Stimulated activated CD4-positive, alpha-beta T cell treated with anti-CD3 and anti-CD28 coated beads, Interleukin-1b, Interleukin-23, amount 100 ng/mL, for 4 hours (primary cell): ENCODE results near the gene NLRP1.
"Not testable (repeated sequence)": the region's sequence is repeated elsewhere in the genome, so short reads cannot be mapped to it uniquely, and the experiment has no call there.

Experiments used
- DNase-seq, 2 donors: peaks; one replicate each; pipeline ENCODE4 v3.0.0-alpha.2; 2020; ENCODE audit warnings: low read depth in 2 of 2

The NLRP1 gene

GRCh38 chr17:5587438-5588032 lies 3.2 kb upstream of the NLRP1 start:
- peak in 1 of 2 donors; percentile 54 for DNase-seq

GRCh38 chr17:5585836-5586521 lies 1.7 kb upstream of the NLRP1 start:
- DNase-seq: no peak

DNA sequence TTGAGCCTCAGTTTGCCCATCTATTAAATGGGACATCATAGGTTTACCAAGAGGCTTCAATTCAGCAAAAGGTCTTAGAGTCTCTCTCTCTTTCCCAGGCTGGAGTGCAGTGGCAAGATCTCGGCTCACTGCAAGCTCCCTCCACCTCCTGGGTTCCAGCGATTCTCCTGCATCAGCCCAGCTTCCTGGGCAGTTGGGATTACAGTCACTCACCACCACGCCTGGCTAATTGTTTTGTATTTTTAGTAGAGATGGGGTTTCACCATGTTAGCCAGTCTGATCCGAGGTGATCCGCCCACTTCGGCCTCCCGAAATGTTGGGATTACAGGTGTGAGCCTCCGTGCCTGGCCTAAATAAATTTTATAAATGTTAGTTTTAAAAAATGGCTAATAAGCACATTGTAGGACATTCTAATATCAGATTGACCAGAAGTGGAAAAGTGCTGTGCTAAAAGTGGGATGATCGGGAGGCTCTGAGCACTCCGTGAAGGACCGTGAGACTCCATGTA lies 1.0 kb upstream of the NLRP1 start:
- DNase-seq: no peak

GRCh38 chr17:5583426-5584382 lies 605 bp downstream of the NLRP1 start:
- no peak for DNase-seq

DNA sequence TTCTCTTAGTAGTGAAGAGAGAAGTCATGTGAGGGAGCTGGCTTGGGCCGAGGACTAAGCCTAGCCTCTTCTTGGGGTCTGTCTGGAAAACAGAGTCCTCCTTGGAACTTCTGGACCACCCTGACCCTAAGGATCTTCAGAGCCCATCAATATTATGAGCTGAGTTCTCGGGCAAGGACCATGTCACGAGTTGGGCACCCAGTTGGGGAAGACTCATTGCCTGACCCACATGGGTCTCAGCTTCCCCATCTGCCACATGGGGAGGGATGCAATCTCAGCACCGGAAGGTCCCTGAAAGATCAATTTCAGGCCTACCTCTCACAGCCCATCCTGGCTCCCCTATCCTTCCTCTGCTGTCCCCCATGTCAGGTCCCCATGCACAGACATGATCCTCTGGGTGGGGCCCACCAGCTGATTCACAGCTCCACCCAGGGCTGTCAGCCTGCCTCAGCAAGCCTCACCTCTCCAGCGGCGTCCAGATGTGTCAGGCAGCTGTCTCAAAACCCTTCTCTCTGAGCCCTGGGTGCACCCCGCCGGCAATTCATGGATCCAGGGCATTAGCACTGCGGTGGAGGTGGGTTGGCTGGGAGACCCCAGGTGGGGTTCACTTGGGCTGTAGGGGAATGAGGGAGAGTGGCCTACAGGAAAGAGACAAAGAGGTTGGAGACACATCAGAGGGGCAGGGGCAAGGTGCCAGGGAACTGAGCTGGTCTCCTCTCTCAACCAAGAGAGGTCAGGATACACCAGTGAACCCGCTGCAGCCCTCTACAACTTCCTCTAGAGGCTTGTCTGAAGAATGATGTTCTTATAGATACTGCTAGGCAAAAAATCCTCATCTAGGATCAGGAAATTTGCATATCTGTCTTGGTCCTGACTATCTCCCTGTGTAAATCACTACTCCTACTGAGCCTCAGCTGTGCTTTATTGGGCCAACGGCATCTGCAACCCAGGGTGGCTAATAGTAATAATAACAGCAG lies 1.8 kb downstream of the NLRP1 start:
- no peak for DNase-seq

DNA sequence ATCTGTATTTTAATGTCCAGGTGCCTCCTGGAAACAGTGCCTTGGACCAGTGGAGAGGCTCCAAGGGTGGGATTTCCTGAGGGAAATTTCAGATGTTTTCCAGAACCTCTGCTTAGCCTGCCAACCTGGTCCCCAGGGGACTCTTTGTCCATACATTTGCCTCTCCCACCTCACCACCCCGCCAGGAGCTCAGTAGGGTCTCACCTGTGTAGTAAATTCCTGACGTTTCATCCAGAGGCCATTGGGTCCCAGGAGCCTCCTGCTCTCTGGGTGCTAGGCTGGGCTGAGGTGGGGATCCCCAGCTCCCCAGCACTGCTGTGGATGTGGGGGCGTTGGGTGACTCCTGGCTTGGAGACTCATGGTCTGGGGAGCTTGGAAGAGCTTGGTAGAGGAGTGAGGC lies 2.7 kb downstream of the NLRP1 start:
- no peak for DNase-seq

- no peak for DNase-seq
Measured at GRCh38 chr17:5580969-5581368, 3.3 kb downstream of the NLRP1 start.

DNA sequence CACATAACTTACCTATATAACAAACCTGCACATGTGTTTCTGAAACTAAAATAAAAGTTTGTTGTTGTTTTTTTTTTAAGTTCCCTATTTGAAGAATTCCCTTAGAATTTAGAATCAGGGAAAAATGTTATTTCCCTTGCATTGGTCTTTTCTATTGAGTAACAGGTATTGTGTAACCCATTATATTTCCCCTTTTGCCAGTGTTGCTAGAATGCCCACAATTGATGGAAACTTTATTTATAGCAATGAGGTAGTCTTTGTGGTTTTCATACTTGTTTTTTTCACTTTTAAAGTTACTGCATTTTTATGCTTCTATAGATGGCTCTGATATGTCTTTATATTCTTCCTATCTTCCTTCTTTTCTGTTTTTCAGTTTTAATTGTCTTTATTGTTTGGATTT lies 3.9 kb downstream of the NLRP1 start:
- no peak for DNase-seq

- DNase-seq: not testable (repeated sequence)
Measured at GRCh38 chr17:5578768-5579167, 5.5 kb downstream of the NLRP1 start.

GRCh38 chr17:5573017-5573416 lies 11.3 kb downstream of the NLRP1 start:
- not testable (repeated sequence) for DNase-seq

- no peak for DNase-seq
Measured at GRCh38 chr17:5571281-5571680, 13.0 kb downstream of the NLRP1 start.

DNA sequence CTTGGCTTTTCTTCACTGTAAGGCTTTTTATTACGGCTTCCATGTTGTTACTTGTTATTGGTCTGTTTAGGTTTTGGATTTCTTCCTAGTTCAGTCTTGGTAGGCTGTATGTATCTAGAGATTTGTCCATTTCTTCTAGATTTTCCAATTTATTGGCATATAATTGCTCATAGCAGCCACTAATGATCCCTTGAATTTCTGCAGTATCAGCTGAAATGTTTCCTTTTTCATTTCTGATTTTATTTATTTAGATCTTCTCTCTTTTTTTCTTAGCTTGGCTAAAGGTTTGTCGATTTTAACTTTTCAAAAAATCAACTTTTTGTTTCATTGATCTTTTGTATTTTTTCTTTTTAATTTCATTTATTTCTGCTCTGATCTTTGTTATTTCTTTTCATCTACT lies 18.5 kb downstream of the NLRP1 start:
- DNase-seq: no peak

DNA sequence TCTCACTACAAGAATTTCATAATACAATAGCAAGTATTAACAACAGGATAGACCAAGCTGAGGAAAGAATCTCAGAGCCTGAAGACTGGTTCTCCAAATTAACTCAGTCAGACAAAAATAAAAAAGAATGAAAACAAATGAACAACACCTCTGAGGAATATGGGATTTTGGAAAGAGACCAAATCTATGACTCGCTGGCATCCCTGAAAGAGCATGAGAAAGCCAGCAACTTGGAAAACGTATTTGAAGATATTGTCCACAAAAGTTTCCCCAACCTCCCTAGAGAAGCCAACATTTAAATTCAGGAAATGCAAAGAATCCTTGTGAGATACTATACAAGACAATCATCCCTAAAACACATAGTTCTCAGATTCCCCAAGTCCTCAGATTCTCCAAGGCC lies 20.9 kb downstream of the NLRP1 start:
- DNase-seq: no peak

- no peak for DNase-seq
Measured at GRCh38 chr17:5562661-5563360, 21.5 kb downstream of the NLRP1 start.

DNA sequence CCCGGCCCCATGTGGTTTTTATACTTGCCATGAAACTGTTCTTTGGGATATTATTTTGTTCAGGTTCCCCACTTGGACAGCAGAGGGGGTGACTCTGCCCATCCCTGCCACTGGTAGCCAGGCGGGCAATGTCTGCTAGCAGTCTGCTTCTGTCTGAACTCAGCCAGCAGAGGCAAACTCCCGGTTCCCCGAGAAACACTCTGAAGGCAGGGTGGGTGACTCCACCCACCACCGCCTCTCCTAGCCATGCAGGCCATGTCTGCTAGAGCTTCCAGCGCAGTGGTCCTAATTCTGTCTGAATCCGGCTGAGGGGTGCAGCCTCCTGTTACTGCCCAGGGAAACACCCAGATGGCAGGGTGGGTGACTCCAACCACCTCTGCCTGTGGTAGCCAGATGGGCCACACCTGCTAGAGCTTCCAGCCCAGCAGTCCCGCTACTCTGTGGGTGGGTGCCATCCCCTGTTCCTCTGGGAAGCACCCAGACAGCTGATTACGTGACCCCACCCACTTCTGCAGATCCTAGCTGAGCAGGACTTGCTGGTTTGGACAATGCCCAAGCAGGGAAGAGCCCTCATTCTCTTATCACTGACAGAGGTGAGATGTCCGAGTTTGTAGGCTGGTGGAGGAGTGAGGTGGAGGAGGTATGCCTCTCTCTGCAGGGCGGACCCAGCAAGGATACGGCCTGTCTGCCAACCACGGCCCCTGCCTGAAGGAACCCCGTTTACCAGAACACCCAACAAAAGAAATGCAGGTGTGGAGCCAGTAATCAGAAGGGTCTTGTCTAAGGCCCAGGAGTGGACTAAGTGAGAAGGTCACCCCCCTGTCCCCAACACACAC lies 22.4 kb downstream of the NLRP1 start:
- DNase-seq: no peak

- no peak for DNase-seq
Measured at GRCh38 chr17:5560361-5560988, 23.8 kb downstream of the NLRP1 start.

- DNase-seq: no peak
Measured at GRCh38 chr17:5558815-5559785, 25.2 kb downstream of the NLRP1 start.

DNA sequence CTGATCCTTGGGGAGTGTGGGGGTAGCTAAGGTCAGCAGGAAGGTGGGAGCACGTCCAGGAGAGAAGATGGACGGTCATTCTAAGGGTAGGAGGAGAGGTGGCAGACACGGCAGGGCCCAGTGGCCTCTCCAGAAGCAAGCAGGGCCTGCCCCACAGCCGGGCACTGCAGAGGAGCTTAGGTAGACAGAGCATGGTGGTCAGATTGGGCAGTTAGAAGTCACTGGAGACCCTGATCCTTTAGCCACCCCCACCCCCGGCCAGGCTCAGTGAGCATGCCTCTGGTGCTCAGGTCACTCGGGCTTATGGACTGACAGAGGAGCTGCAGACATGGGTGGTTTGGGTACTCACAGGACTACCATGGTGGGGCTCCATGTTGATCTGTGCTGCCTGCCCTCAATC lies 26.3 kb downstream of the NLRP1 start:
- no peak for DNase-seq
